HEK293T (cell line): ENCODE data around the gene CCND2.

Source experiments
- CTBP1 ChIP-seq: fragments of 450-650 bp; IDR thresholded peaks from 2 replicates; pipeline ENCODE4 v1.6.1; 2016; ENCODE audit warnings: borderline replicate concordance
- FOXA1 ChIP-seq: fragments of 450-650 bp; IDR thresholded peaks from 2 replicates; pipeline ENCODE4 v1.6.1; 2016; ENCODE audit warnings: mild to moderate bottlenecking
- HDGF ChIP-seq: fragments of 450-650 bp; IDR thresholded peaks from 2 replicates; pipeline ENCODE4 v1.6.1; 2017; ENCODE audit warnings: antibody characterized with exemption, borderline replicate concordance
- SP1 ChIP-seq: fragments of 450-650 bp; IDR thresholded peaks from 2 replicates; pipeline ENCODE4 v1.6.1; 2017

GRCh38 chr12:4241592-4241991, 32.0 kb upstream of the CCND2 start:
- TF ChIP-seq SP1, result no peak
- TF ChIP-seq HDGF, result no peak
- TF ChIP-seq FOXA1, result no peak
- TF ChIP-seq CTBP1, result no peak
